CD4-positive, alpha-beta memory T cell (primary cell): ENCODE measurements around the gene EVC. TPM values are rescaled to one million over a fixed set of nuclear protein-coding genes. Genes with fewer than 3 reads are reported as not detected.

Experiments
- CTCF ChIA-PET: fragments of 350-600 bp; sonication (Branson Sonifier 250); formaldehyde crosslinking; loops from one replicate; lab custom pipeline; 2021; ENCODE audit warnings: inconsistent platforms; ENCODE audit not compliant: partially characterized antibody; lab: Charles Lee
- POLR2A ChIA-PET: fragments of 350-600 bp; sonication (Branson Sonifier 250); formaldehyde crosslinking; loops from one replicate; lab custom pipeline; 2021; ENCODE audit not compliant: partially characterized antibody; lab: Charles Lee
- DNase-seq, 5 donors: peaks; one replicate each; pipeline versions ENCODE4 v3.0.0 to v3.0.0-alpha.2; 2020 to 2022; ENCODE audit warnings: mixed read lengths in 1 of 5
- H3K27ac ChIP-seq: one replicate; pipeline ENCODE4 v1.7.0; 2013; ENCODE audit warnings: low read depth, low read length
- H3K27me3 ChIP-seq: 2 replicates; pipeline ENCODE4 v1.7.0; 2013; ENCODE audit warnings: mild to moderate bottlenecking, low read length, moderate library complexity; ENCODE audit not compliant: insufficient read depth
- H3K36me3 ChIP-seq: 2 replicates; pipeline ENCODE4 v1.7.0; 2013; ENCODE audit warnings: mild to moderate bottlenecking, low read length, moderate library complexity; ENCODE audit not compliant: insufficient read depth
- H3K4me1 ChIP-seq: 2 replicates; pipeline ENCODE4 v1.7.0; 2013; ENCODE audit warnings: mild to moderate bottlenecking, low read length, moderate library complexity; ENCODE audit not compliant: insufficient read depth
- H3K4me3 ChIP-seq, 2 donors: one replicate each; pipeline ENCODE4 v1.7.0; 2013; ENCODE audit warnings: low read length in 2 of 2, mild to moderate bottlenecking in 1 of 2
- H3K9me3 ChIP-seq, 2 donors: one replicate each; pipeline ENCODE4 v1.7.0; 2013; ENCODE audit warnings: low read length in 2 of 2, control low read depth in 1 of 2; ENCODE audit not compliant: control insufficient read depth in 1 of 2
- H3K27ac Mint-ChIP-seq, 7 donors: one replicate each; pipeline ENCODE4 v1.8.0; 2020 to 2021; ENCODE audit warnings: mixed read lengths in 7 of 7, mild to moderate bottlenecking in 6 of 7, inconsistent platforms in 3 of 7, moderate library complexity in 3 of 7
- H3K27me3 Mint-ChIP-seq, 2 donors: one replicate each; pipeline ENCODE4 v1.8.0; 2020 to 2021; ENCODE audit warnings: mixed read lengths in 2 of 2
- H3K36me3 Mint-ChIP-seq, 2 donors: one replicate each; pipeline ENCODE4 v1.8.0; 2020 to 2021; ENCODE audit warnings: mixed read lengths in 2 of 2, inconsistent platforms in 1 of 2, mild to moderate bottlenecking in 1 of 2
- H3K4me1 Mint-ChIP-seq, 4 donors: one replicate each; pipeline ENCODE4 v1.8.0; 2020 to 2021; ENCODE audit warnings: mixed read lengths in 4 of 4, mild to moderate bottlenecking in 1 of 4
- H3K4me3 Mint-ChIP-seq, 8 donors: one replicate each; pipeline ENCODE4 v1.8.0; 2020 to 2021; ENCODE audit warnings: mixed read lengths in 8 of 8, mild to moderate bottlenecking in 7 of 8, moderate library complexity in 6 of 8, inconsistent platforms in 3 of 8
- H3K9me3 Mint-ChIP-seq, 8 donors: one replicate each; pipeline ENCODE4 v1.8.0; 2020 to 2021; ENCODE audit warnings: mixed read lengths in 8 of 8, mild to moderate bottlenecking in 5 of 8, inconsistent platforms in 3 of 8, moderate library complexity in 1 of 8
- intact Hi-C: fragments of 100-400 bp; cut with micrococcal nuclease; formaldehyde crosslinking; loops from one replicate; pipeline ENCODE4 v1.15.1; 2023
- polyA plus RNA-seq, 2 donors: library from polyadenylated mRNA; unstranded; fragments of 300-500 nt; fragmentation: Illumina TruSeq; gene quantifications; one replicate each; pipeline ENCODE4 v1.2.3, GENCODE V29; 2021
- total RNA-seq, 2 experiments: library from RNA; stranded (reverse); gene quantifications; one replicate each; pipeline ENCODE4 v1.2.3, GENCODE V29; 2021

The EVC gene
- total and polyA plus RNA-seq, 4 experiments from 2014 or later = 0.17 to 2.9 (median 2.1) TPM; not detected in 1

GRCh38 chr4:5683566-5683965 is 27.4 kb upstream of the EVC start:
- Mint-ChIP-seq H3K4me1 (no peaks in the 10 kb centered on the region), H3K27ac (no peak overlapping the region), H3K4me3 (no peak overlapping the region), H3K27me3 (no peaks in the 10 kb centered on the region), H3K9me3 (peaks cover 0 to 7% (median 0%) of the 10 kb centered on the region in 8 donors), H3K36me3 (peaks cover 0 to 2% of the 10 kb centered on the region in 2 donors)
- no peak for DNase-seq
- Histone ChIP-seq H3K9me3 (no peaks in the 10 kb centered on the region), H3K27me3 (no peaks in the 10 kb centered on the region), H3K27ac (no peak overlapping the region), H3K36me3 (no peaks in the 10 kb centered on the region), H3K4me1 (no peaks in the 10 kb centered on the region), H3K4me3 (no peak overlapping the region)
- ChIA-PET POLR2A (no interaction called here), CTCF (no interaction called here)
- intact Hi-C loops = no loop called here

GRCh38 chr4:5685296-5685695 is 25.7 kb upstream of the EVC start:
- intact Hi-C loops = no loop called here
- no peak overlapping the region for H3K4me3 ChIP-seq
- H3K36me3 ChIP-seq = no peaks in the 10 kb centered on the region
- H3K4me3 Mint-ChIP-seq = no peak overlapping the region
- H3K36me3 Mint-ChIP-seq = peaks cover 0 to 2% of the 10 kb centered on the region in 2 donors
- no peak overlapping the region for H3K27ac ChIP-seq
- no peaks in the 10 kb centered on the region for H3K4me1 Mint-ChIP-seq
- no peak for DNase-seq
- H3K4me1 ChIP-seq = no peaks in the 10 kb centered on the region
- H3K27me3 Mint-ChIP-seq = no peaks in the 10 kb centered on the region
- H3K27ac Mint-ChIP-seq = no peak overlapping the region
- H3K27me3 ChIP-seq = no peaks in the 10 kb centered on the region
- CTCF ChIA-PET = no interaction called here
- H3K9me3 Mint-ChIP-seq = peaks cover 0 to 7% (median 0%) of the 10 kb centered on the region in 8 donors
- POLR2A ChIA-PET = no interaction called here
- H3K9me3 ChIP-seq = no peaks in the 10 kb centered on the region

DNA sequence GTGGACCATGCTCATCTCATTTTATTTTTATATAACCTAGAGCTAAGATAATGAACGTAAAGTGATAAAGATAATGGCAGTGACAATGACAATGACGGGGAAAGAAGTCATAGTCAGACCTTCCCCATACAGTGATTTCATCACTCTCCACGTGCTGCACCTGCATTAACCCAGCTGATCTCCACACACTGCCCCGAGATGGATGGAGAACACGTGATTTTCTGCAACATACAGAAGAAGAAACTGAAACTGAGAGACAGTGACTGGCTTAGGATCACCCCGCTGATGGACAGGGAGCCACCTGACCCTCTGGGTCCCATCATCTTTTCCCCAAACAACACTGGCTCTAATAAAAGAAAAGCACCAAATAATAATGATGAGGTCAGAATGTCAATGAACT is 24.7 kb upstream of the EVC start:
- no peaks in the 10 kb centered on the region for H3K9me3 ChIP-seq
- ChIA-PET POLR2A (no interaction called here), CTCF (no interaction called here)
- Mint-ChIP-seq H3K4me1 (no peaks in the 10 kb centered on the region), H3K36me3 (peaks cover 0 to 2% of the 10 kb centered on the region in 2 donors), H3K27ac (no peak overlapping the region), H3K4me3 (no peak overlapping the region), H3K9me3 (peaks cover 0 to 7% (median 0%) of the 10 kb centered on the region in 8 donors), H3K27me3 (no peaks in the 10 kb centered on the region)
- no peaks in the 10 kb centered on the region for H3K36me3 ChIP-seq
- no peak overlapping the region for H3K27ac ChIP-seq
- no peak for DNase-seq
- intact Hi-C loops = no loop called here
- H3K27me3 ChIP-seq = no peaks in the 10 kb centered on the region
- H3K4me3 ChIP-seq = no peak overlapping the region
- H3K4me1 ChIP-seq = no peaks in the 10 kb centered on the region

DNA sequence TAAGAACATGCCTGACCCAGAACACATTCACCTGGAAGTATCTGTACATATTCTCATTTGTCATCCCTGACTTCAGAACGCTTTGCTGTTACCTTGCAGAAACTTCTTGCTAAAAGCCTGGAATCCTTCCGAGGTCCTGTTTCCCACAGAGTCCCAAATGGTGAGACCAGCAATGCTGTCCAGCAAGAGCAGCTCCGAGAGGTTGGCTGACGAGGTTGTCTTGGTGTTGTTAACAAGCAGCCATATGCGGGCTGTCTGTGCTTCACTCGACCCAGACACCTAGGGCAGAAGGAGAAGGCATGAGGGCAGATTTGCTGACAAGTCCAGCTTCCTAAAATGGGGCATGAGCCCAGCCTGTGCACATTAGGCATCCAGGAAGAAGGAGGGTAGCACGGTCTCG is 21.9 kb upstream of the EVC start:
- H3K27me3 Mint-ChIP-seq = no peaks in the 10 kb centered on the region
- H3K4me1 ChIP-seq = no peaks in the 10 kb centered on the region
- ChIA-PET POLR2A (no interaction called here), CTCF (no interaction called here)
- no peaks in the 10 kb centered on the region for H3K27me3 ChIP-seq
- no peaks in the 10 kb centered on the region for H3K4me1 Mint-ChIP-seq
- H3K27ac Mint-ChIP-seq = no peak overlapping the region
- H3K9me3 ChIP-seq = no peaks in the 10 kb centered on the region
- no peaks in the 10 kb centered on the region for H3K36me3 ChIP-seq
- H3K9me3 Mint-ChIP-seq = peaks cover 0 to 7% (median 0%) of the 10 kb centered on the region in 8 donors
- no peak overlapping the region for H3K27ac ChIP-seq
- intact Hi-C loops = no loop called here
- H3K4me3 Mint-ChIP-seq = no peak overlapping the region
- DNase-seq = no peak
- peaks cover 0 to 2% of the 10 kb centered on the region in 2 donors for H3K36me3 Mint-ChIP-seq
- no peak overlapping the region for H3K4me3 ChIP-seq

- H3K4me1 ChIP-seq = no peaks in the 10 kb centered on the region
- no peak for DNase-seq
- CTCF ChIA-PET = no interaction called here
- no peaks in the 10 kb centered on the region for H3K27me3 ChIP-seq
- no peak overlapping the region for H3K4me3 ChIP-seq
- H3K36me3 ChIP-seq = no peaks in the 10 kb centered on the region
- Mint-ChIP-seq H3K27me3 (no peaks in the 10 kb centered on the region), H3K4me3 (no peak overlapping the region), H3K4me1 (no peaks in the 10 kb centered on the region), H3K9me3 (peaks cover 0 to 1% (median 0%) of the 10 kb centered on the region in 8 donors), H3K36me3 (no peaks in the 10 kb centered on the region), H3K27ac (no peak overlapping the region)
- H3K9me3 ChIP-seq = no peaks in the 10 kb centered on the region
- POLR2A ChIA-PET = no interaction called here
- intact Hi-C loops = no loop called here
- no peak overlapping the region for H3K27ac ChIP-seq
Measured at GRCh38 chr4:5691491-5692132, 19.4 kb upstream of the EVC start.

DNA sequence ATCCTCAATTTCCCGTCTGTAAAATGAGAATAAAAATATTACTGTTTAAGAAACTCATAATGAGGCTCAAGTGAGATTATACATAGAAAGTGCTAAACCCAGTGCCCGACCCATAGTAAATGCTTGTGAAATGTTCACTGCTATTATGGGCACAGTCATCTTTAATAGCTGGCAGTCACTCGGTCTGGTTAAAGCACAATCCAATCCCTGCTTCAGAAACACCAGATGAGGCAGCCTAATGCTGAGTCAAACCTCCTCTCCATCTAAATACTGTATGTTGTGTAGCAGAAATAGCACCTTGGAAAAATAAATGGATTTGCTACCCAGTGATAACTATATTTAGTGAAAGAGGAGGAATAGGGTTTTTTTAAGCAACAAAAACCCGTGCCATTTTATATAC is 17.1 kb upstream of the EVC start:
- POLR2A ChIA-PET = no interaction called here

GRCh38 chr4:5696341-5696740 is 14.7 kb upstream of the EVC start:
- Mint-ChIP-seq H3K9me3 (peaks cover 0 to 3% (median 0%) of the 10 kb centered on the region in 8 donors), H3K27me3 (peaks cover 0 to 3% of the 10 kb centered on the region in 2 donors), H3K4me3 (no peak overlapping the region), H3K36me3 (no peaks in the 10 kb centered on the region), H3K4me1 (no peaks in the 10 kb centered on the region), H3K27ac (no peak overlapping the region)
- intact Hi-C loops = no loop called here
- Histone ChIP-seq H3K9me3 (no peaks in the 10 kb centered on the region), H3K27me3 (no peaks in the 10 kb centered on the region), H3K4me3 (no peak overlapping the region), H3K36me3 (no peaks in the 10 kb centered on the region), H3K4me1 (no peaks in the 10 kb centered on the region), H3K27ac (no peak overlapping the region)
- DNase-seq = no peak
- ChIA-PET CTCF (no interaction called here), POLR2A (no interaction called here)

More for the DNA sequence above, 17.1 kb upstream of the EVC start:
- intact Hi-C loops = no loop called here
- DNase-seq = no peak
- peaks cover 0 to 3% (median 0%) of the 10 kb centered on the region in 8 donors for H3K9me3 Mint-ChIP-seq
- no peak overlapping the region for H3K27ac ChIP-seq
- no peaks in the 10 kb centered on the region for H3K4me1 Mint-ChIP-seq
- H3K27me3 Mint-ChIP-seq = no peaks in the 10 kb centered on the region
- H3K36me3 ChIP-seq = no peaks in the 10 kb centered on the region
- no peak overlapping the region for H3K27ac Mint-ChIP-seq
- H3K4me3 ChIP-seq = no peak overlapping the region
- no peaks in the 10 kb centered on the region for H3K9me3 ChIP-seq
- H3K4me3 Mint-ChIP-seq = no peak overlapping the region
- H3K27me3 ChIP-seq = no peaks in the 10 kb centered on the region
- no peaks in the 10 kb centered on the region for H3K36me3 Mint-ChIP-seq
- CTCF ChIA-PET = no interaction called here
- no peaks in the 10 kb centered on the region for H3K4me1 ChIP-seq
